Measurements from ENCODE around the gene PHF23. TPM values are rescaled to one million over a fixed set of nuclear protein-coding genes. Genes with fewer than 3 reads are reported as not detected.
"Not testable (repeated sequence)": the region's sequence is repeated elsewhere in the genome, so short reads cannot be mapped to it uniquely, and the experiment has no call there.

Gene PHF23
- total RNA-seq, 1 donor, result 40.3 TPM

DNA sequence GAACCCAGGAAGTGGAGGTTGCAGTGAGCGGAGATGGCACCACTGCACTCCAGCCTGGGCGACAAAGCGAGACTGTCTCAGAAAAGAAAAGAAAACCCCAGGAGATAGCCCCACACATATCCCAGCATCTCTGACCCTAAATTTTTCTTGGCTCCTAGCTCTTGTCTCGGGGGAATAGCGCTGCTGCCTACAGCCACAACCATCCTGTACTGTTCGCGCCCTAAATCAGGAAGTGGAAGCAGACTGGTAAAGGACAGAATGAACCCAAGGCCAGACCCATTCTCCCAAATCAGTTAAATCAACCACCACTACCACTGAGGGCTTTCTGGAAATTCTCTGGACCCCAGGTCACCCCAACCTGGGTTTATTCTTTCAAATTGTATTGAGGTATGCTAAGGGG, 10.6 kb upstream of the PHF23 start:
- TF ChIP-seq, protein P1, sequence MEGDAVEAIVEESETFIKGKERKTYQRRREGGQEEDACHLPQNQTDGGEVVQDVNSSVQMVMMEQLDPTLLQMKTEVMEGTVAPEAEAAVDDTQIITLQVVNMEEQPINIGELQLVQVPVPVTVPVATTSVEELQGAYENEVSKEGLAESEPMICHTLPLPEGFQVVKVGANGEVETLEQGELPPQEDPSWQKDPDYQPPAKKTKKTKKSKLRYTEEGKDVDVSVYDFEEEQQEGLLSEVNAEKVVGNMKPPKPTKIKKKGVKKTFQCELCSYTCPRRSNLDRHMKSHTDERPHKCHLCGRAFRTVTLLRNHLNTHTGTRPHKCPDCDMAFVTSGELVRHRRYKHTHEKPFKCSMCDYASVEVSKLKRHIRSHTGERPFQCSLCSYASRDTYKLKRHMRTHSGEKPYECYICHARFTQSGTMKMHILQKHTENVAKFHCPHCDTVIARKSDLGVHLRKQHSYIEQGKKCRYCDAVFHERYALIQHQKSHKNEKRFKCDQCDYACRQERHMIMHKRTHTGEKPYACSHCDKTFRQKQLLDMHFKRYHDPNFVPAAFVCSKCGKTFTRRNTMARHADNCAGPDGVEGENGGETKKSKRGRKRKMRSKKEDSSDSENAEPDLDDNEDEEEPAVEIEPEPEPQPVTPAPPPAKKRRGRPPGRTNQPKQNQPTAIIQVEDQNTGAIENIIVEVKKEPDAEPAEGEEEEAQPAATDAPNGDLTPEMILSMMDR (IDR thresholded peaks at IDR 0.05; ENCODE audit: insufficient read depth, low read length), result no peak
- no peak for DNase-seq (ENCODE audit: low read depth)
- H3K4me3 ChIP-seq (ENCODE audit: low read depth, low read length), result peak overlapping the region; percentile 89

GRCh38 chr17:7249214-7249613, 10.0 kb upstream of the PHF23 start:
- TF ChIP-seq, protein P1 (IDR thresholded peaks at IDR 0.05; ENCODE audit: insufficient read depth, low read length), result no peak
- H3K4me3 ChIP-seq (ENCODE audit: low read depth, low read length), result peak overlapping the region; percentile 13
- DNase-seq (ENCODE audit: low read depth), result no peak

- DNase-seq (ENCODE audit: low read depth), result no peak
- no peak overlapping the region for H3K4me3 ChIP-seq (ENCODE audit: low read depth, low read length)
- TF ChIP-seq, protein P1 (IDR thresholded peaks at IDR 0.05; ENCODE audit: insufficient read depth, low read length), result no peak
These were observed 9.5 kb upstream of the PHF23 start for GRCh38 chr17:7248796-7249195.

DNA sequence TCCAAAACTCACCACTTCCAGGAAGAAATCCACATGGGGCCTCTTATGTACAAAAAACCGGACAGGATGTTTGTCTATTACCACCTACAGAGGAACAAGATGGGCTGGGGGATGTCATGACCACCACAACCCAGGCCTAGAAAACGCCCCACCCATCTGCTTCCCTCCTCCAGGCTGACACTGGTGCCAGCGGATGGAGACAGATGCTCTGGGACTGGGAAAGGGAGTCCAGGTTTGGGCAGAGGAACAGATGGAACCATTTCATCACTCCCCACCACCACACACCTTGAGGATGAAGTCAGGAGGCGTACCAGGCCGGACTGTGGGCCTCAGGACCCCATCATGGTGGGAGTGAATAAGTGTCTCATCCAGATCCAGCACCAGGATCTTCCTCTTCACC, 7.5 kb upstream of the PHF23 start:
- TF ChIP-seq, protein P1 (IDR thresholded peaks at IDR 0.05; ENCODE audit: insufficient read depth, low read length), result no peak
- DNase-seq (ENCODE audit: low read depth), result no peak
- H3K4me3 ChIP-seq (ENCODE audit: low read depth, low read length), result no peak overlapping the region

DNA sequence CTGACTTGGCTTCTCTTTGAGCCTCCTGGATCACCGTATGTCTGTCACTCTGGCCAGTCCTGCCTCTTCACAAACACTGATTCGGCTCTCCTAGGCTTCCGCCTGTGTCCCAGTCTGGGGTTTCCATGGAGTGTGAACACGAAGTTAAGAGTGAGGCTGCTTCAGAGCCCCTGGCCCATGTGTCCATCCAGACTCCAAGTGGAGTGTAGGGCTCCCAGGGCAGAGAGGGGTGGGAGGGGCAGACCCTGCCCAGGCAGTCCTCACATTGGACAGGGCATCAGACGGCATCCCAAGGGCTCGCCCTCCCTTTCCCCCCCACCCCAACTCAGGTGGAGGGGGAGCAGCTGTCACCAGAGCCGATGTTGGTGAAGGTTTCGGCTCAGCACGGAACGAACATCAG, 4.6 kb upstream of the PHF23 start:
- DNase-seq (ENCODE audit: low read depth); H3K4me3 ChIP-seq (ENCODE audit: low read depth, low read length): not testable (repeated sequence)

GRCh38 chr17:7243453-7243729, 4.1 kb upstream of the PHF23 start:
- TF ChIP-seq, protein P1 (IDR thresholded peaks at IDR 0.05; ENCODE audit: insufficient read depth, low read length), result no peak

DNA sequence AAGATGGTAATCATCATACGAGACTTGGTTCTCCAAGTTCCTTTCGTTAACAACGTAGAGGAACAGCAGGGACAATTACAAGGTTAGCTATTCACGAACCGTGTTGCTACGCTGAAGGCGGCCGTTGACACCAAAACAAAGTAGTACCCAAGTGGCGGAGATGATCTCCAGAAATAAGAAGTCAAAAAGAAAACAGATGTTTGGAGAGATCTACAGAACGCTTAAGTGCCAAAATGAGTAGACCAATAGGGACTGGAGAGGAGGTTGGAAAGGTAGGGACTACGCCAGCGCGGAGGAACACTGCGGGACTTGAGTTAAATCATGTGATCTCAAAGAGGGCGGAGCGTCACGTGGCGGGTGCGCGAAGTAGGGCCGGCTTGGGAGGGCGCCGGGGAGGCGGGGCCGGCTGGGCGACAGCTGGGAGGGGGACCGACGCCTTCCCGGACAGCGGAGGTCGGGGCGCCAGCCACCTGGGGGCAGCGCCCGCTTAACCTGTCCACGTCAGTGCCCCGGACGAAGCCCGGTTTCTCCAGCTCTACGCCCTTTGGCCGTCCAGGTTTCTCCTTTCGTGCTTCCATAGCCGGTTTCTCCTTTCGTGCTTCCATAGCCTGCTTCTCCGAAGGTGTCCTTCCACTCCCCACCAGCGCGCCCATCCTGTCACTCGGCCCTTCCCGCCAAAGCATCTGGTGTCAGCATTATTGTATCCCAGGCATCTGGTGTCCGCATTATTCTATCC, 3.6 kb upstream of the PHF23 start:
- DNase-seq (ENCODE audit: low read depth), result peak; percentile 98
- TF ChIP-seq, protein P1 (IDR thresholded peaks at IDR 0.05; ENCODE audit: insufficient read depth, low read length), result no peak
- peak overlapping the region; percentile 99 for H3K4me3 ChIP-seq (ENCODE audit: low read depth, low read length)

More at GRCh38 chr17:7243453-7243729, 4.1 kb upstream of the PHF23 start:
- no peak for DNase-seq (ENCODE audit: low read depth)
- H3K4me3 ChIP-seq (ENCODE audit: low read depth, low read length), result peak overlapping the region; percentile 99
